C4-2B (cell line): ENCODE results near the gene EXOC6B.
A peak's percentile ranks its signal among the peaks of the same experiment; 100 is the strongest.

ENCODE experiments used
- H3K27ac ChIP-seq: fragments of 450-650 bp; 2 replicates; pipeline ENCODE4 v1.5.1; 2017
- CTCF ChIP-seq: fragments of 450-650 bp; conservative IDR thresholded peaks from 2 replicates; pipeline ENCODE4 v1.5.1; 2017; ENCODE audit warnings: mild to moderate bottlenecking
- ZFX ChIP-seq: fragments of 450-650 bp; IDR thresholded peaks from 2 replicates; pipeline ENCODE4 v1.6.1; 2017

Gene EXOC6B

GRCh38 chr2:72581560-72582181 lies 244.2 kb downstream of the EXOC6B start:
- no peak overlapping the region for H3K27ac ChIP-seq
- TF ChIP-seq ZFX (no peak), CTCF (no peak; the same call in 1 of the 2 replicates)

GRCh38 chr2:72579591-72580180 lies 246.1 kb downstream of the EXOC6B start:
- peak; percentile 56 for TF ChIP-seq CTCF
- TF ChIP-seq ZFX = no peak
- H3K27ac ChIP-seq = no peak overlapping the region

GRCh38 chr2:72576861-72577260 lies 249.0 kb downstream of the EXOC6B start:
- TF ChIP-seq ZFX (no peak), CTCF (no peak)
- no peak overlapping the region for H3K27ac ChIP-seq

GRCh38 chr2:72576459-72576858 lies 249.4 kb downstream of the EXOC6B start:
- no peak overlapping the region for H3K27ac ChIP-seq
- TF ChIP-seq ZFX = no peak
- no peak for TF ChIP-seq CTCF

DNA sequence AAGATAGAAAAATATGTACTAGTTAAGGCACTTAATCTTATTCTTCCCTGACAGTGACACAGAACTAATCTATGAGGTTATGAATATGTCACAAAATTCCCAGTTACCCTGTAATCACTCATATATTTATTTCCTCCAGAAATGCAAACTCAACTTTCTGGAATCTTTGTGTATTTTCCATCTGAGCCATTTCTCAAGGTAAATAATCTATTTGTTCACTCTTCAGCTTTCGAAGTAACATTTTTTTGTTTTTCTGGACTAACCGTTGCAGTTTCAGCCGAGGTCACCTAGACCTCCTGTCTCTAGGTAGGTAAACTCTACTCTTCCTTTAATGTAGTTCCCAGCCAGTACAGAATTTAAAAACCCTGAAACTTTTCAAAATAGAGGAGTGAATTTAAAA lies 250.9 kb downstream of the EXOC6B start:
- TF ChIP-seq CTCF = no peak
- TF ChIP-seq ZFX = no peak
- no peak overlapping the region for H3K27ac ChIP-seq

- H3K27ac ChIP-seq = no peak overlapping the region
- TF ChIP-seq ZFX (no peak), CTCF (no peak)
Observed at GRCh38 chr2:72573232-72573631, 252.6 kb downstream of the EXOC6B start.

GRCh38 chr2:72572501-72572900 lies 253.3 kb downstream of the EXOC6B start:
- H3K27ac ChIP-seq = no peak overlapping the region
- TF ChIP-seq ZFX (no peak), CTCF (no peak)
